Measurements from ENCODE around the gene MYO9B. TPM values are rescaled to one million over a fixed set of nuclear protein-coding genes. Genes with fewer than 3 reads are reported as not detected.

MYO9B gene
- total and polyA plus RNA-seq, 9 of the 15 experiments (the other 6 are each of a cell fraction or from before 2014, with no cell fraction given): 2.4 to 77.6 (median 23.0) TPM

DNA sequence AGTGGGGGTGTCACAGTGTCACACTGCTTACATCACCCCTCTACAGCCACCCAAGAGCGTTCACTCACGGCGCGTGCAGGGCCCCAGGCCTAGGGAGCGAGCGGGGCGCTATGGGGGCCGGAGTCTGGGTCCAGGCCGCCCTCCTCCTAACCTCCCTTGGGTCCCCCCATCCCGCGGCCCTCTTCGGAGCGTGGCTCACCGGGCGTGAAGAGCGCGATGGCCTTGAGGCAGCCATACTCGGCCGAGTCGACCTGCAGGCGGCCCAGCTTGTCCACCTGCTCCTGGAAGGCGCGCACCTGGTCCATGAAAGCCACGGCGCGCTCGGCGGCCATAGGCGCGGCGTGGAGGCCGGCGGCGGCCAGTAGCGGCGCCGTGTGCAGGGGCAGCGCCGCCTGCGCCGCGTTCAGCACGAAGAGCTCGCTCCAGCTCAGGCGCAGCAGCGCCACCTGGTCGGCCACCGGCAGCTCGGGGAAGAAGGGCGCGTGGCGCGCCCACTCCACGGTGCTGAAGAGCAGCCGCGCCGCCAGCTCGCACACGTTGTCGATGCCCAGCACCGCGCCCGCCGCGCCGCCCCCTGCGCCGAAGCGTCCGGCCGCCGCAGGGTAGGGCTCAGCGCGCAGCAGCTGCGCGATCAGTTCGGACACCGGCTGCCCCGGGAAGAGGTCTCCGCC is 159.9 kb downstream of the MYO9B start (continued):
- TF ChIP-seq, protein P1, sequence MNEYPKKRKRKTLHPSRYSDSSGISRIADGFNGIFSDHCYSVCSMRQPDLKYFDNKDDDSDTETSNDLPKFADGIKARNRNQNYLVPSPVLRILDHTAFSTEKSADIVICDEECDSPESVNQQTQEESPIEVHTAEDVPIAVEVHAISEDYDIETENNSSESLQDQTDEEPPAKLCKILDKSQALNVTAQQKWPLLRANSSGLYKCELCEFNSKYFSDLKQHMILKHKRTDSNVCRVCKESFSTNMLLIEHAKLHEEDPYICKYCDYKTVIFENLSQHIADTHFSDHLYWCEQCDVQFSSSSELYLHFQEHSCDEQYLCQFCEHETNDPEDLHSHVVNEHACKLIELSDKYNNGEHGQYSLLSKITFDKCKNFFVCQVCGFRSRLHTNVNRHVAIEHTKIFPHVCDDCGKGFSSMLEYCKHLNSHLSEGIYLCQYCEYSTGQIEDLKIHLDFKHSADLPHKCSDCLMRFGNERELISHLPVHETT (CRISPR knock-in tag; conservative IDR thresholded peaks at IDR 0.05 in 1 of 2, IDR thresholded peaks at IDR 0.05 in 1 of 2): no peak; a peak in 1 of 4 replicates
- TF ChIP-seq PCBP2 (IDR thresholded peaks at IDR 0.05; ENCODE audit: low read depth, low read length, poor library complexity, severe bottlenecking) (no peak), NCOA4 (IDR thresholded peaks at IDR 0.05; ENCODE audit: partially characterized antibody) (no peak), FOXJ3 (CRISPR knock-in tag; IDR thresholded peaks at IDR 0.05) (no peak), COPS2 (conservative IDR thresholded peaks at IDR 0.05) (no peak), FOXK1 (CRISPR knock-in tag; IDR thresholded peaks at IDR 0.05; ENCODE audit: borderline replicate concordance) (no peak), ZNF239 (CRISPR knock-in tag; IDR thresholded peaks at IDR 0.05) (no peak), ZFX (CRISPR knock-in tag; IDR thresholded peaks at IDR 0.05) (peak; percentile 85), MYBL2 (IDR thresholded peaks at IDR 0.05; ENCODE audit: low read depth) (no peak), MYBL2 (CRISPR knock-in tag; IDR thresholded peaks at IDR 0.05; ENCODE audit: borderline replicate concordance) (no peak), ZNF140 (CRISPR knock-in tag; IDR thresholded peaks at IDR 0.05) (no peak), MCM7 (IDR thresholded peaks at IDR 0.05) (no peak), NCOA6 (IDR thresholded peaks at IDR 0.05) (no peak), CAMTA2 (CRISPR knock-in tag; conservative IDR thresholded peaks at IDR 0.05) (no peak), ESRRB (CRISPR knock-in tag; IDR thresholded peaks at IDR 0.05; ENCODE audit: borderline replicate concordance) (no peak), HDAC8 (tag; IDR thresholded peaks at IDR 0.05) (peak; percentile 83), ZC3H4 (CRISPR knock-in tag; IDR thresholded peaks at IDR 0.05; ENCODE audit: borderline replicate concordance) (no peak), HNRNPLL (IDR thresholded peaks at IDR 0.05; ENCODE audit: low read depth, low read length, poor library complexity, severe bottlenecking) (peak; percentile 42), ARID2 (IDR thresholded peaks at IDR 0.05) (no peak), DDX20 (tag; IDR thresholded peaks at IDR 0.05; ENCODE audit: low read depth) (no peak), CXXC5 (CRISPR knock-in tag; IDR thresholded peaks at IDR 0.05) (peak; percentile 95), TRIM28 (IDR thresholded peaks at IDR 0.05) (no peak), HEY1 (CRISPR knock-in tag; IDR thresholded peaks at IDR 0.05; ENCODE audit: borderline replicate concordance) (no peak)
- TF ChIP-seq, protein P2, sequence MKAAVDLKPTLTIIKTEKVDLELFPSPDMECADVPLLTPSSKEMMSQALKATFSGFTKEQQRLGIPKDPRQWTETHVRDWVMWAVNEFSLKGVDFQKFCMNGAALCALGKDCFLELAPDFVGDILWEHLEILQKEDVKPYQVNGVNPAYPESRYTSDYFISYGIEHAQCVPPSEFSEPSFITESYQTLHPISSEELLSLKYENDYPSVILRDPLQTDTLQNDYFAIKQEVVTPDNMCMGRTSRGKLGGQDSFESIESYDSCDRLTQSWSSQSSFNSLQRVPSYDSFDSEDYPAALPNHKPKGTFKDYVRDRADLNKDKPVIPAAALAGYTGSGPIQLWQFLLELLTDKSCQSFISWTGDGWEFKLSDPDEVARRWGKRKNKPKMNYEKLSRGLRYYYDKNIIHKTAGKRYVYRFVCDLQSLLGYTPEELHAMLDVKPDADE (conservative IDR thresholded peaks at IDR 0.05; ENCODE audit: control insufficient read depth, low read depth, low read length): 0 out of 2 replicates have a peak, but pooled peaks have one; percentile 53
- TF ChIP-seq, protein P3, sequence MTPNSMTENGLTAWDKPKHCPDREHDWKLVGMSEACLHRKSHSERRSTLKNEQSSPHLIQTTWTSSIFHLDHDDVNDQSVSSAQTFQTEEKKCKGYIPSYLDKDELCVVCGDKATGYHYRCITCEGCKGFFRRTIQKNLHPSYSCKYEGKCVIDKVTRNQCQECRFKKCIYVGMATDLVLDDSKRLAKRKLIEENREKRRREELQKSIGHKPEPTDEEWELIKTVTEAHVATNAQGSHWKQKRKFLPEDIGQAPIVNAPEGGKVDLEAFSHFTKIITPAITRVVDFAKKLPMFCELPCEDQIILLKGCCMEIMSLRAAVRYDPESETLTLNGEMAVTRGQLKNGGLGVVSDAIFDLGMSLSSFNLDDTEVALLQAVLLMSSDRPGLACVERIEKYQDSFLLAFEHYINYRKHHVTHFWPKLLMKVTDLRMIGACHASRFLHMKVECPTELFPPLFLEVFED (CRISPR knock-in tag; conservative IDR thresholded peaks at IDR 0.05): no peak
